K562 (cell line): ENCODE results near the gene UGT3A2. TPM values are rescaled to one million over a fixed set of nuclear protein-coding genes. Genes with fewer than 3 reads are reported as not detected.

Experiments used
- BRCA1 ChIP-seq, 2 experiments: fragments of 450-650 bp in 1 of 2; sonication (generic) in 1 of 2; formaldehyde crosslinking in 1 of 2; IDR thresholded peaks; 2 replicates each; pipeline versions ENCODE4 v1.5.0 to v1.6.1; 2017 to 2020; ENCODE audit warnings: mild to moderate bottlenecking in 1 of 2, missing genetic modification reagents in 1 of 2
- CBFA2T3 ChIP-seq: fragments of 450-650 bp; IDR thresholded peaks from 2 replicates; pipeline ENCODE4 v1.6.1; 2017
- CBFB ChIP-seq: sonication (generic); formaldehyde crosslinking; IDR thresholded peaks from 2 replicates; pipeline ENCODE4 v1.4.0; 2020; ENCODE audit warnings: mild to moderate bottlenecking, missing genetic modification reagents
- GABPA ChIP-seq: fragments of 200-800 bp; sonication (Bioruptor generic); conservative IDR thresholded peaks from 2 replicates; pipeline ENCODE4 v1.6.1; 2016; ENCODE audit warnings: low read depth, missing genetic modification characterization, missing compliant biosample characterization
- MYC ChIP-seq, 2 experiments: fragments of 250-450 bp in 1 of 2; sonication (Bioruptor Pico) in 1 of 2; IDR thresholded peaks; 2 replicates each; pipeline versions ENCODE4 v1.5.1 to v1.6.1; 2012 to 2021; ENCODE audit warnings: low read depth in 2 of 2, borderline replicate concordance in 1 of 2, improper control_type of control experiment in 1 of 2, low read length in 1 of 2, mild to moderate bottlenecking in 1 of 2, moderate library complexity in 1 of 2
- NEUROD1 ChIP-seq: fragments of 150-350 bp; IDR thresholded peaks from 2 replicates; pipeline ENCODE4 v1.6.1; 2014; ENCODE audit warnings: borderline replicate concordance, low read length, low read depth; ENCODE audit not compliant: partially characterized antibody
- NFYB ChIP-seq: IDR thresholded peaks from 2 replicates; pipeline ENCODE4 v1.6.1; 2011; ENCODE audit warnings: mild to moderate bottlenecking, moderate library complexity; ENCODE audit not compliant: insufficient read length; ENCODE audit errors: extremely low read depth
- RBM39 ChIP-seq: fragments of 200-400 bp; formaldehyde crosslinking; optimal IDR thresholded peaks from 2 replicates; pipeline ENCODE3; 2018; ENCODE audit warnings: low read depth, low read length
- RCOR1 ChIP-seq, 2 experiments: IDR thresholded peaks; 2 replicates each; pipeline ENCODE4 v1.6.1; 2012; ENCODE audit warnings: low read depth in 2 of 2, low read length in 2 of 2, borderline replicate concordance in 1 of 2, improper control_type of control experiment in 1 of 2
- SNAPC5 ChIP-seq: fragments of 250-450 bp; sonication (Bioruptor Pico); IDR thresholded peaks from 2 replicates; pipeline ENCODE4 v1.8.0; 2021; ENCODE audit warnings: moderate library complexity, mild to moderate bottlenecking, inconsistent platforms
- SRF ChIP-seq, 2 experiments: fragments of 250-450, 450-650 bp in 1 of 2; sonication (Bioruptor Pico) in 1 of 2; sonication (generic) in 1 of 2; formaldehyde crosslinking; IDR thresholded peaks; 2 replicates each; pipeline versions ENCODE4 v1.5.0 to v1.5.1; 2020 to 2022; ENCODE audit warnings: mild to moderate bottlenecking in 1 of 2, missing genetic modification reagents in 1 of 2
- TAL1 ChIP-seq: fragments of 450-650 bp; IDR thresholded peaks from 2 replicates; pipeline ENCODE4 v1.6.1; 2016; ENCODE audit warnings: mild to moderate bottlenecking
- polyA plus RNA-seq, 8 experiments: library from polyadenylated mRNA; depleted of rRNA in 4 of 8; stranded (reverse) in 5 of 8; unstranded in 3 of 8; fragments of >200 nt; fragmentation: Nextera tagmentation in 2 of 8; fragmentation: Illumina TruSeq in 1 of 8; extraction: Ambion mirVana in 2 of 8; extraction: Trizol in 1 of 8; gene quantifications; 2 replicates each; pipeline versions ENCODE4 v1.2.1 to v1.2.3, GENCODE V29; 2011 to 2014; ENCODE audit warnings: inconsistent platforms in 1 of 8, missing spikeins in 1 of 8
- total RNA-seq, 7 experiments: library from RNA; depleted of rRNA in 6 of 7; stranded (reverse); fragments of >200 nt in 6 of 7; fragmentation: Illumina TruSeq in 2 of 7; extraction: Trizol in 2 of 7; gene quantifications; 2 replicates each; pipeline versions ENCODE4 v1.2.1 to v1.2.3, GENCODE V29; 2011 to 2021; ENCODE audit warnings: low replicate concordance in 1 of 7
- TF ChIP-seq, protein P1 (sequence below), 2 experiments: fragments of 450-650 bp; formaldehyde crosslinking in 1 of 2; IDR thresholded peaks; 2 replicates each; pipeline versions ENCODE4 v1.4.0 to v1.6.1; 2014 to 2020; ENCODE audit warnings: mild to moderate bottlenecking in 2 of 2, borderline replicate concordance in 1 of 2, low read depth in 1 of 2
- TF ChIP-seq, protein P2 (sequence below): IDR thresholded peaks from 3 replicates; pipeline ENCODE4 v1.6.1; 2011; ENCODE audit warnings: borderline replicate concordance, mild to moderate bottlenecking, moderate library complexity; ENCODE audit not compliant: insufficient read length; ENCODE audit errors: extremely low read depth
- TF ChIP-seq, protein P3 (sequence below): sonication (generic); formaldehyde crosslinking; IDR thresholded peaks from 2 replicates; pipeline ENCODE4 v1.8.1; 2023; ENCODE audit warnings: mild to moderate bottlenecking, missing genetic modification reagents

The UGT3A2 gene
- total and polyA plus RNA-seq, 9 of the 15 experiments (the other 6 are each of a cell fraction or from before 2014, with no cell fraction given): not detected

- TF ChIP-seq, protein P1, sequence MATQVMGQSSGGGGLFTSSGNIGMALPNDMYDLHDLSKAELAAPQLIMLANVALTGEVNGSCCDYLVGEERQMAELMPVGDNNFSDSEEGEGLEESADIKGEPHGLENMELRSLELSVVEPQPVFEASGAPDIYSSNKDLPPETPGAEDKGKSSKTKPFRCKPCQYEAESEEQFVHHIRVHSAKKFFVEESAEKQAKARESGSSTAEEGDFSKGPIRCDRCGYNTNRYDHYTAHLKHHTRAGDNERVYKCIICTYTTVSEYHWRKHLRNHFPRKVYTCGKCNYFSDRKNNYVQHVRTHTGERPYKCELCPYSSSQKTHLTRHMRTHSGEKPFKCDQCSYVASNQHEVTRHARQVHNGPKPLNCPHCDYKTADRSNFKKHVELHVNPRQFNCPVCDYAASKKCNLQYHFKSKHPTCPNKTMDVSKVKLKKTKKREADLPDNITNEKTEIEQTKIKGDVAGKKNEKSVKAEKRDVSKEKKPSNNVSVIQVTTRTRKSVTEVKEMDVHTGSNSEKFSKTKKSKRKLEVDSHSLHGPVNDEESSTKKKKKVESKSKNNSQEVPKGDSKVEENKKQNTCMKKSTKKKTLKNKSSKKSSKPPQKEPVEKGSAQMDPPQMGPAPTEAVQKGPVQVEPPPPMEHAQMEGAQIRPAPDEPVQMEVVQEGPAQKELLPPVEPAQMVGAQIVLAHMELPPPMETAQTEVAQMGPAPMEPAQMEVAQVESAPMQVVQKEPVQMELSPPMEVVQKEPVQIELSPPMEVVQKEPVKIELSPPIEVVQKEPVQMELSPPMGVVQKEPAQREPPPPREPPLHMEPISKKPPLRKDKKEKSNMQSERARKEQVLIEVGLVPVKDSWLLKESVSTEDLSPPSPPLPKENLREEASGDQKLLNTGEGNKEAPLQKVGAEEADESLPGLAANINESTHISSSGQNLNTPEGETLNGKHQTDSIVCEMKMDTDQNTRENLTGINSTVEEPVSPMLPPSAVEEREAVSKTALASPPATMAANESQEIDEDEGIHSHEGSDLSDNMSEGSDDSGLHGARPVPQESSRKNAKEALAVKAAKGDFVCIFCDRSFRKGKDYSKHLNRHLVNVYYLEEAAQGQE (IDR thresholded peaks at IDR 0.05; ENCODE audit: borderline replicate concordance): no peak
- TF ChIP-seq, protein P1 (CRISPR knock-in tag; IDR thresholded peaks at IDR 0.05; ENCODE audit: low read depth): no peak
- TF ChIP-seq TAL1: peak; percentile 76
- no peak for TF ChIP-seq NFYB
- TF ChIP-seq RCOR1 (IDR thresholded peaks at IDR 0.05; ENCODE audit: borderline replicate concordance in 1 of 2, low read depth in 2 of 2, low read length in 2 of 2): peak in 1 of 2 experiments; percentile 38; a peak in 1 of 4 replicates
- no peak for TF ChIP-seq GABPA
- no peak for TF ChIP-seq CBFB (CRISPR knock-in tag)
- TF ChIP-seq, protein P2, sequence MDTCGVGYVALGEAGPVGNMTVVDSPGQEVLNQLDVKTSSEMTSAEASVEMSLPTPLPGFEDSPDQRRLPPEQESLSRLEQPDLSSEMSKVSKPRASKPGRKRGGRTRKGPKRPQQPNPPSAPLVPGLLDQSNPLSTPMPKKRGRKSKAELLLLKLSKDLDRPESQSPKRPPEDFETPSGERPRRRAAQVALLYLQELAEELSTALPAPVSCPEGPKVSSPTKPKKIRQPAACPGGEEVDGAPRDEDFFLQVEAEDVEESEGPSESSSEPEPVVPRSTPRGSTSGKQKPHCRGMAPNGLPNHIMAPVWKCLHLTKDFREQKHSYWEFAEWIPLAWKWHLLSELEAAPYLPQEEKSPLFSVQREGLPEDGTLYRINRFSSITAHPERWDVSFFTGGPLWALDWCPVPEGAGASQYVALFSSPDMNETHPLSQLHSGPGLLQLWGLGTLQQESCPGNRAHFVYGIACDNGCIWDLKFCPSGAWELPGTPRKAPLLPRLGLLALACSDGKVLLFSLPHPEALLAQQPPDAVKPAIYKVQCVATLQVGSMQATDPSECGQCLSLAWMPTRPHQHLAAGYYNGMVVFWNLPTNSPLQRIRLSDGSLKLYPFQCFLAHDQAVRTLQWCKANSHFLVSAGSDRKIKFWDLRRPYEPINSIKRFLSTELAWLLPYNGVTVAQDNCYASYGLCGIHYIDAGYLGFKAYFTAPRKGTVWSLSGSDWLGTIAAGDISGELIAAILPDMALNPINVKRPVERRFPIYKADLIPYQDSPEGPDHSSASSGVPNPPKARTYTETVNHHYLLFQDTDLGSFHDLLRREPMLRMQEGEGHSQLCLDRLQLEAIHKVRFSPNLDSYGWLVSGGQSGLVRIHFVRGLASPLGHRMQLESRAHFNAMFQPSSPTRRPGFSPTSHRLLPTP: no peak
- TF ChIP-seq NEUROD1: no peak
- no peak for TF ChIP-seq RBM39
- peak; percentile 84 for TF ChIP-seq CBFA2T3
- no peak for TF ChIP-seq BRCA1 (IDR thresholded peaks at IDR 0.05)
- no peak for TF ChIP-seq BRCA1 (CRISPR knock-in tag; IDR thresholded peaks at IDR 0.05)
- TF ChIP-seq, protein P3, sequence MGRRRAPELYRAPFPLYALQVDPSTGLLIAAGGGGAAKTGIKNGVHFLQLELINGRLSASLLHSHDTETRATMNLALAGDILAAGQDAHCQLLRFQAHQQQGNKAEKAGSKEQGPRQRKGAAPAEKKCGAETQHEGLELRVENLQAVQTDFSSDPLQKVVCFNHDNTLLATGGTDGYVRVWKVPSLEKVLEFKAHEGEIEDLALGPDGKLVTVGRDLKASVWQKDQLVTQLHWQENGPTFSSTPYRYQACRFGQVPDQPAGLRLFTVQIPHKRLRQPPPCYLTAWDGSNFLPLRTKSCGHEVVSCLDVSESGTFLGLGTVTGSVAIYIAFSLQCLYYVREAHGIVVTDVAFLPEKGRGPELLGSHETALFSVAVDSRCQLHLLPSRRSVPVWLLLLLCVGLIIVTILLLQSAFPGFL (CRISPR knock-in tag): no peak
- no peak for TF ChIP-seq SRF (CRISPR knock-in tag; IDR thresholded peaks at IDR 0.05)
- TF ChIP-seq MYC (IDR thresholded peaks at IDR 0.05; ENCODE audit: low read depth, low read length): no peak
- no peak for TF ChIP-seq MYC (CRISPR knock-in tag; IDR thresholded peaks at IDR 0.05; ENCODE audit: borderline replicate concordance, low read depth)
- no peak for TF ChIP-seq SNAPC5 (CRISPR knock-in tag)
Observed at GRCh38 chr5:36111238-36111637, 44.6 kb upstream of the UGT3A2 start (continued).
